Peyer's patch (tissue), 4 donors: ENCODE measurements around the gene CACNA2D4. TPM values are rescaled to one million over a fixed set of nuclear protein-coding genes. Genes with fewer than 3 reads are reported as not detected.

ENCODE experiments used
- DNase-seq, 3 donors: peaks; one replicate each; pipeline ENCODE4 v3.0.0-alpha.2; 2017 to 2019
- H3K27ac ChIP-seq, 4 donors: fragments of 200-600 bp; sonication (generic); one replicate each; pipeline ENCODE4 v1.5.1; 2016 to 2019
- H3K27me3 ChIP-seq, 2 donors: fragments of 200-600 bp; sonication (generic); one replicate each; pipeline ENCODE4 v1.5.1; 2019
- H3K36me3 ChIP-seq, 3 donors: fragments of 200-600 bp; sonication (generic); one replicate each; pipeline ENCODE4 v1.5.1; 2016 to 2019
- H3K4me1 ChIP-seq, 4 donors: fragments of 200-600 bp; sonication (generic); one replicate each; pipeline ENCODE4 v1.5.1; 2016 to 2019
- H3K4me3 ChIP-seq, 4 donors: fragments of 200-600 bp; sonication (generic); 1 replicate in 3 of 4; 2 replicates in 1 of 4; pipeline ENCODE4 v1.5.1; 2016 to 2019; ENCODE audit warnings: mild to moderate bottlenecking in 1 of 4
- H3K9me3 ChIP-seq, 4 donors: fragments of 200-600 bp; sonication (generic); one replicate each; pipeline ENCODE4 v1.5.1; 2016 to 2019; ENCODE audit warnings: mild to moderate bottlenecking in 1 of 4
- CTCF ChIP-seq, 6 experiments: fragments of 450-650 bp in 4 of 6; fragments of 200-600 bp in 2 of 6; sonication (generic) in 1 of 6; IDR thresholded peaks; one replicate each; pipeline ENCODE4 v1.5.1; 2017 to 2019; ENCODE audit warnings: antibody characterized with exemption in 6 of 6, mild to moderate bottlenecking in 3 of 6, moderate library complexity in 1 of 6
- POLR2A ChIP-seq, 2 donors: fragments of 450-650 bp; IDR thresholded peaks; one replicate each; pipeline ENCODE4 v1.5.1; 2017; ENCODE audit warnings: antibody characterized with exemption in 2 of 2, mild to moderate bottlenecking in 2 of 2, moderate library complexity in 2 of 2
- total RNA-seq, 4 donors: library from RNA; depleted of rRNA; stranded (reverse); fragments of >200 nt; gene quantifications; one replicate each; pipeline ENCODE4 v1.1.0, GENCODE V29; 2016

CACNA2D4 gene
- total RNA-seq, 4 donors from 2014 or later: 9.5 to 19.3 (median 12.3) TPM

DNA sequence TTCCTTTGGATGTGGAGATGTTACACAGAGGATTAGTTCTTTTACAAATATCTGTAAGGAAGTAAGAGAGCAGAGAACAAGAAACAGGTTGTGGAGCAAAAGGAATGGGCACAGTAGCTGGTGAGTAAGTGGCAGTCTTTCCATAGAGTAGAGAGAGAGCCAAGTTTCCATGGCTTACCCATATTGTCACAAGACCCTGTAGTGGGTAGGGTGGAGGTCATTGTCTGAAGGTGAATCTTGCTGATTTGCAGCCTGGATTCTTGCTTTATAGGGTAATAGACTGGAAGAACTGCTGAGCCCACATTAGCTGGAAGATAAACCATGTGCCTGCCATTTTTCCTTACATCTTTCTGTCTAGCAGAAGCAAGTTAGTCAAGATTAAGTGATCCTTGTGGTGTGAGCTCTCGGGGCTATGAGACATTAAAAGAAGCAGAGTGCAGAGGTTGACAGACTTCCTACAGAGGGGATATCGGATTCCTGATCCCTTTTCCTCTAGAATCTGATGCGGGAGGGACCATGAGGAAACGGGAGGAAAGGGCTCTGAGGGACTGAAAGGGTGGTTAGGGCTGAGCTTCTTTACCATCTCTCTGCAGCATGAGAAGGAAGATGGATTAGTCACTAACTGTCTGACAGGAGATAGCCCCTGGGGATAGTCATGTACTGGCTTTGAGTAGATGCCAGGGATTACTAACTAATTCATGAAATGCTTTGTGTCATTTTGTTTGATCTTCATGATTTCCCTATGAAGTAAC lies 142.1 kb downstream of the CACNA2D4 start:
- H3K4me3 ChIP-seq: no peak overlapping the region
- DNase-seq: no peak
- H3K9me3 ChIP-seq: no peaks in the 10 kb centered on the region
- H3K27ac ChIP-seq: no peak overlapping the region
- no peaks in the 10 kb centered on the region for H3K27me3 ChIP-seq
- no peaks in the 10 kb centered on the region for H3K4me1 ChIP-seq
- TF ChIP-seq CTCF (IDR thresholded peaks at IDR 0.05) (no peak), POLR2A (IDR thresholded peaks at IDR 0.05) (no peak)
- peaks cover 0 to 29% (median 0%) of the 10 kb centered on the region in 3 donors for H3K36me3 ChIP-seq

DNA sequence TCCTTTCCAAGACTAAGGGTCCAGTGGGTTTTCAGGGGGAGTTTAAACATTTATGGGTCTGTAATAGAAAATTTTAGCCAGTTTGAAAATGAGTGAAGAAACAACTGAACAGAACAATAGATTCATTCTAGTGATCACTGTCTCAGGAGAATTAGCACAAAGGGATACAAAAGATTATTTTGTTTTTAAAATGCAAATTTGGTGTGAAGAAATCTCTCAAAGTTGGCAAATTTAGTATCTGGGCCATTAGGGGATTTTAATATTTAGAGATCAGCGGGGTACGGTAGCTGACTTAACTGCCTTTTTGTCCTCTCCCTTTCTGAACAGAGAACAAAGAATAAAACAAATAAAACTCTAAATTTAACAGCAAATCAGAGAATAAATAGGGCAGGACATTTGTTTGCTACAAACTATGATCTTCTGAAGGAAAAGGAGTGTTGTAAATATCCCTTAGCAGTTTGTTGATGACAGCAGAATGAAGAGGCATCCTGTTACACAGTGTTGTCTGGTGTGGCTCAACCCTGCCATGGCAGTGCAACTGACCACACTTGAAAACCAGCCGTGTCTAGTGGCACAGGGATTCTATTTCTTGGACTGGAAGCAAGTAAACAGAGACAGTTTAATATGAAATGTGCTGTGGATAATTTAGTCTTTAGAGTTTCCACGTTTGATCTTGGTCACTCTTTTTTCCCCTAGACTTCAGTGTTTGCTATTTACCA lies 144.4 kb downstream of the CACNA2D4 start:
- H3K4me1 ChIP-seq: no peaks in the 10 kb centered on the region
- peaks cover 0 to 36% (median 0%) of the 10 kb centered on the region in 3 donors for H3K36me3 ChIP-seq
- H3K27ac ChIP-seq: no peak overlapping the region
- no peak overlapping the region for H3K4me3 ChIP-seq
- DNase-seq: no peak
- H3K27me3 ChIP-seq: no peaks in the 10 kb centered on the region
- TF ChIP-seq CTCF (IDR thresholded peaks at IDR 0.05) (no peak), POLR2A (IDR thresholded peaks at IDR 0.05) (no peak)
- H3K9me3 ChIP-seq: no peaks in the 10 kb centered on the region

DNA sequence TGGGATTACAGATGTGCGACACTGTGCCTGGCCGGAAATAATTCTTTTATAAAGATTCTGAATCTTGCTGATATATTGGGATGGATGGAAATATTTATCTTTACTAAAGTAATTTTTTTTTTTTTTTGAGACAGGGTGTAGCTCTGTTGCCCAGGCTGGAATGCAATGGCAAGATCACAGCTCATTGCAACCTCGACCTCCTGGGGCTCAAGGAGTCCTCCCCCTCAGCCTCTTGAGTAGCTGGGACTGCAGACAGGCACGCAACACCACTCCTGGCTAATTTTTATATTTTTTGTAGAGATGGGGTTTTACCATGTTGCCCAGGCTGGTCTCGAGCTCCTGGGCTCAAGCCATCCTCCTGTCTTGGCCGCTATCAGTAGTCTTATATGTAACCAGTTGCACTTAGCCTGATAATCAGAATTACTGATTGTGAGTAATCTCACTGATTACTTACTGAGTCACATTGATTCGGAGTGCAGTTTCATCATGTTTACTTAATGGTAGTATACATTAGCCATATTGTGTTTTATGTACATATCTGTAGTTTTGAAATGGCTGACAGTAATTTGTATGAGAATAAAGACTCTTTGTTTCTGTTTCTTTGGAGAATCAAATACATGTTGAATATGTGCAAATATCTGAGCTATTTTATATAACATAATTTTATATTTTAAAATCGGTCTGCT lies 148.5 kb downstream of the CACNA2D4 start:
- DNase-seq: no peak
- no peaks in the 10 kb centered on the region for H3K4me1 ChIP-seq
- peaks cover 0 to 32% (median 0%) of the 10 kb centered on the region in 3 donors for H3K36me3 ChIP-seq
- H3K9me3 ChIP-seq: no peaks in the 10 kb centered on the region
- H3K4me3 ChIP-seq: no peak overlapping the region
- H3K27ac ChIP-seq: no peak overlapping the region
- no peak for TF ChIP-seq POLR2A (IDR thresholded peaks at IDR 0.05)
- TF ChIP-seq CTCF (IDR thresholded peaks at IDR 0.05): no peak
- no peaks in the 10 kb centered on the region for H3K27me3 ChIP-seq

GRCh38 chr12:1768615-1769014 lies 149.8 kb downstream of the CACNA2D4 start:
- H3K27ac ChIP-seq: no peak overlapping the region

More at GRCh38 chr12:1768615-1769014, 149.8 kb downstream of the CACNA2D4 start:
- Histone ChIP-seq H3K36me3 (peaks cover 0 to 21% (median 0%) of the 10 kb centered on the region in 3 donors), H3K27me3 (no peaks in the 10 kb centered on the region), H3K9me3 (no peaks in the 10 kb centered on the region), H3K4me1 (no peaks in the 10 kb centered on the region), H3K4me3 (no peak overlapping the region)
- DNase-seq: no peak
- TF ChIP-seq CTCF (IDR thresholded peaks at IDR 0.05): no peak
- TF ChIP-seq POLR2A (IDR thresholded peaks at IDR 0.05): no peak
